A204.1 (cell line): ENCODE data around the gene TANC1.

Source experiments
- FAIRE-seq: peaks from 2 replicates; lab custom pipeline; 2012; peaks lifted over from hg19 to GRCh38; lab: Jason Lieb, UNC

Gene TANC1

DNA sequence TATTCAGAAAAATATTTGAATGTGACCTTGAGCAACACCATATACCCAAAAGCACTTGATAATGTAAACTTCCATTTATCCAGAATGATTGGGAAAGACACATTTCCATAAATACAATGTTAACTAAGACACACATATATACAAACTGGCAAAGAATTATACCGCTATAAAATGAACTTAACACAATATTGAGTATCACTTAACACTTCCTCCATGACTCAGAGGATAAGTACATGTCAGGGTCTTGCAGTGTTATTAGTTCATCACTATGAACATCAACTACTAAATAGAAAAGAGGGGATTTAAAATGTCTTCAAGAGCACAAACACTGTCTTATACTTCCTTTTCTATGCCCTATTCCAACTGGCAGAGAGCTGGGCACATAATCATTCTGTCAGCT lies 299.5 kb downstream of the TANC1 start:
- FAIRE-seq, result no peak

DNA sequence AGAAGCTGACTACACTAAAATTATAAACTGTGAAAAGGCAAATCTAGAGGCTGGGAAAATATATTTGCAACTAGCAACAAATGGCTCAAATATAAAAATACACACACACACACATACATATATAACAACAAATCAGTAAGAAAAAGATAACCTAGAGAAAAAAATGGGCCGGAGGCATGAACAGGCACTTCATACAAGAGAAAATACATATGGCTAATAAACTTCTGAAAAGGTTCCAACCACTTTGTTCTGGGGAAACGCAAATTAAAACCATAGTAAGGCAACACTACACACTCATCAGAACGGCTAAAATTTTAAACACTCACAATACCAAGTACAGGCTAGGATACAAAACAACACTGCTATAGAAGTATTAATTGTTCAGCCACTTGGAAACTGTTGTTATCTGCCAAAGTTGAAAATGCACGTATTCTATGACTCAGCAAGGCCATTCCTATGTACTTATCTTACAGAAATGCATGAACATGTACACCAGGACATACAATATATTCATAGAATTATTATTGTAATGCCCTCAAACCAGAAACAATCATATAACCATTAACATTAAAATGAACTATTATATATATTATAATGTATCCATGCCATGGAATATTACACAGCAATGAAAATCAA lies 302.4 kb downstream of the TANC1 start:
- FAIRE-seq, result no peak

DNA sequence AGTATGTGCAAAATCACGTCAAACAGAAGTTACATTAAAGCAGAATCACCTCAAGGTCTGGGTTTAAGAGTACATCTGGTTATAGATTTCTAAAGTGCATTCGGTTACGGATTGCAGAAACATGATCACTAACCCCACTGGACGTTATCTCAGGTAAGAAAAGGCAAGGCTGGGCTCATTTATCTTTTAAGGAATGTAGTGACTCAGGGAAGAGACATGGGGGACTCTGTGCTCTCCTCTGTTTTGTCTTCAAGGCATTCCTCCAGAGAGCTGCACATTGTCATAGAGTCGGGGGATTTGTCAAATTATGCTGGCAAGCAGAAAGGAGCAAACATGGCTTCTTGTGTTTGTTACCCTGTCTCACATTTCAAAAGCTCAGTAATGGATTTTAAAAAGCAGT lies 303.7 kb downstream of the TANC1 start:
- no peak for FAIRE-seq

DNA sequence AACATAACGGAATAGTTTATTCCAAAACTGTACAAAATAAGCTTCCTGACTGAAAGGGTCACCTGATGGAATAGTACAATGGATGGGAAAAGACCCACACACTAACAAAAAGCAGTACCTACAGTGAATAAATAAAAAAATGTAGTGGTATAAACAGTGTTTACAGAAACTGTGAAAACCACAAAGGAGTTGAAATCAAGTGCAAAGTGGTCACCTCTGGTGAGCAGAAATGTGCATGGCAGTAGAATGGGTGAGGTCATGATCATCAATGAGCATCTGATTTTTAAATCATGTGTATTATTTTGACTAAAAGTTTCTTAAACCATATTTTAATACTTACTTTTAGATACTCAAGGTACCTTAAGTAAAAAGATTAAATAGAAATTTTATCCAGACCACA lies 306.7 kb downstream of the TANC1 start:
- no peak for FAIRE-seq

GRCh38 chr2:159279700-159280099 lies 311.3 kb downstream of the TANC1 start:
- no peak for FAIRE-seq

DNA sequence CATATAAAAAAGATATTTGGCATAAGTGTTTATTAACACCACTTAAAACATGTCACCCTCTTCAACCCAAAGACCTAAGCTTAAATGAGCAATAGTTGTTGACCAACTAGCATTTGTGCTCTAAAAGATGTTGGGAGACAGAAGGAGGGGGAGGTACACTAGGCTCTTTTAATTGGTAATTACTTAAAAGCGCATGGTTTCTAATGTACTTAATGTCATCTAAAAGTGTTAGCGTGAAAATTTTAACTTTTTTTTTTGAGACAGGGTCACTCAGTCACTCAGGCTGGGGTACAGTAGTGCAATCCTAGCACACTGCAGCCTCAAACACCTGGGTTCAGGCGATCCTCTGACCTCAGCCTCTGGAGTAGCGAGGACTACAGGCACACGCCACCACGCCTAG lies 312.6 kb downstream of the TANC1 start:
- no peak for FAIRE-seq
